GM12874 (cell line): Measurements from ENCODE around the gene THAP5.

Source experiments
- TF ChIP-seq, protein P1 (sequence below): IDR thresholded peaks from 2 replicates; pipeline ENCODE4 v1.5.1; 2011; ENCODE audit warnings: low read depth, mild to moderate bottlenecking, control low read depth, low read length, moderate library complexity; ENCODE audit not compliant: insufficient read depth

The THAP5 gene

DNA sequence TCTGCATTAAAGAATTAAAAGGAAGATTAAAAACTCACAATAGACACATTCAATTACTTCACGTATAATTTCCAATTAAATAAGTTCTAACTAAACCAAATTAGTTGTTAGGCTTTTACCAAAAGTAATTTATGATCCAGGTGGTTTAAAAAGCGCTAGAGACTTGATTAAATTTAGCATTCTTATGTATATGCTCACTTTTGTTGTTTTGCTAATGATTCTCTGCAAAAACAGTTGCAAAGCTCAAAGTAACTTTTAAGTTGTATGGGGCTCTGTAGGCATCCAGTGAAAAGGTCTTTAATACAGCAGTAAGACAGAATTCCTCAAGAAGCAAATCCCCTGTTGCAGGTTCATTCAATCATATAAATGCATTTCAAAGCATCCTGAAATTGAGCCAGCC is 28.0 kb downstream of the THAP5 start:
- TF ChIP-seq, protein P1, sequence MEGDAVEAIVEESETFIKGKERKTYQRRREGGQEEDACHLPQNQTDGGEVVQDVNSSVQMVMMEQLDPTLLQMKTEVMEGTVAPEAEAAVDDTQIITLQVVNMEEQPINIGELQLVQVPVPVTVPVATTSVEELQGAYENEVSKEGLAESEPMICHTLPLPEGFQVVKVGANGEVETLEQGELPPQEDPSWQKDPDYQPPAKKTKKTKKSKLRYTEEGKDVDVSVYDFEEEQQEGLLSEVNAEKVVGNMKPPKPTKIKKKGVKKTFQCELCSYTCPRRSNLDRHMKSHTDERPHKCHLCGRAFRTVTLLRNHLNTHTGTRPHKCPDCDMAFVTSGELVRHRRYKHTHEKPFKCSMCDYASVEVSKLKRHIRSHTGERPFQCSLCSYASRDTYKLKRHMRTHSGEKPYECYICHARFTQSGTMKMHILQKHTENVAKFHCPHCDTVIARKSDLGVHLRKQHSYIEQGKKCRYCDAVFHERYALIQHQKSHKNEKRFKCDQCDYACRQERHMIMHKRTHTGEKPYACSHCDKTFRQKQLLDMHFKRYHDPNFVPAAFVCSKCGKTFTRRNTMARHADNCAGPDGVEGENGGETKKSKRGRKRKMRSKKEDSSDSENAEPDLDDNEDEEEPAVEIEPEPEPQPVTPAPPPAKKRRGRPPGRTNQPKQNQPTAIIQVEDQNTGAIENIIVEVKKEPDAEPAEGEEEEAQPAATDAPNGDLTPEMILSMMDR: no peak

DNA sequence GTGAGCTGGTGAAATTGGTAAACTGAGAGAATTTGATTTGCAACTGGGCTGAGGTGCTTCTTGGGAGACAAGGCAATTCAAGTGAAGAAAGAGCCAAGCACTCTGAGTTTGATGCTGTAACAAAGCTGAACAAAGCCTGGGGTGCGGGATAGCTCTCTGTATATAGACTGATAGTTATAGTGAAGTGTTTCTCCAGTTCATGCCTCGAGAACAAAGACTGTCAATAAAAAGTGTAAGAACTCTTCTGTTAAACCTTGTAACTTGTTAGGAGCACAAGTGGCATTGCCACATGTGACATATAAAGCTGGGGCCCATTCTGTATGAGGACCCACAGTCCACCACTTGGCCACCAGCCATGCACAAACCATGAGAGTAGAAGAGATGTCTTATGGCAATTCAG is 32.3 kb downstream of the THAP5 start:
- TF ChIP-seq, protein P1: no peak

DNA sequence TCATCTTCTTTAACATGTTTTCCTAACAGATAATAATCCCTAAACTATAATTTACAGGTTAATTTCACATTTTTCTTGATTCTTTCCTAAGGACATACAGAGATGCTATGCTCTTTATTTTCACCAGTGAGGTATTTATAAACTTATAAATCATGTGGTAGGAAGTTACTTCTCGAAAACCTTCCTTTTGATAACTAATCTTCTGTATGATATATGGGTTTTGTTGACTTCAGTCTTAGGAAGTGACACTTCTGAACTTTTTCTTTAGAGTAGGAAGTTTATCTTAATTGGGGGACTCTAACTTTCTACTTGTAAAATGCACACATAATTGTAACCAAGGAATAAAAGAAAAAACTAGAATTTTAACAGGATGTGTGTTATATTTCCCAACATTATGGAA is 33.8 kb downstream of the THAP5 start:
- TF ChIP-seq, protein P1: no peak

DNA sequence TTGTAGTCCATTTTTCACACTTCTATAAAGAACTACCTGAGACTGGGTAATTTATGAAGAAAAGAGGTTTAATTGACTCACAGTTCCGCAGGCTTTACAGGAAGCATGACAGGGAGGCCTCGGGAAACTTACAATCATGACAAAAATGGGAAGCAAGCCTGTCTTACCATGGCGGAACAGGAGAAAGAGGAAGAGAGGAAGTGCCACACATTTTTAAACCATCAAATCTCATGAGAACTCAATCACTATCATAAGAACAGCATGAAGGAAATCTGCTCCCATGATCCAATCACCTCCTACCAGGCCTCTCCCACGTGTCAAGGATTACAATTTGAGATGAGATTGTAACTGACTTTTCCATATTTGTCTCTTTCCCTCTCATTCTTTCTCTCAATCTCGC is 34.2 kb downstream of the THAP5 start:
- TF ChIP-seq, protein P1: no peak

DNA sequence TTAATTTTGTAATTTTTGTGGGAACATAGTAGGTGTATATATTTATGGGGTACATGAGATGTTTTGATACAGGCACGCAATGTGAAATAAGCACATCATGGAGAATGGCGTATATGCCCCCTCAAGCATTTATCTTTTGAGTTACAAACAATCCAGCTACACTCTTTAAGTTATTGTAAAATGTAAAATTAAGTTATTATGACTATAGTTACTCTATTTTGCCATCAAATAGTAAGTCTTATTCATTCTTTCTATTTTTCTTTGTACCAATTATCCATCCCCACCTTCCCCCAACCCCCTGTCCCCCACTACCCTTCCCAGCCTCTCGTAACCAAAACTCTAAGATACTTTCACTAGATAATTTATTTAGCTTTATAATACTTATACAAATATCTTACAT is 35.8 kb downstream of the THAP5 start:
- TF ChIP-seq, protein P1: no peak

DNA sequence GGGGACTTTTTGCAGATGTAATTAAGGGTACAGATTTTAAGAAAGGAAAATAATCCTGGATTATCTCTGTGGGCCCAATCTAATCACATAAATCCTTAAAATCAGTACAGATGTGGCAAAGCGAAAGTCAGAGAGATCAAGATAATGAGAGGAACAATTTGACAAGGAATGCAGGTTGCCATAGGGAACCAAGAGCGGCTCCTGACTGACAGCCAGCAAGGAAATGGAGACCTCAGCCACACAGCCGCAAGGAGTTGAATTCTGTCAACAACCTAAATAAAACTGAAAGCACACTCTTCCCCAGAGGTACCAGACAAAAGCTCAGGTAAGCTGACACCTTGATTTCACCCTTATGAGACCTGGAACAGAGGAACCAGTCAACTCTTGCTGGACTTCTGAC is 40.2 kb downstream of the THAP5 start:
- TF ChIP-seq, protein P1: no peak

DNA sequence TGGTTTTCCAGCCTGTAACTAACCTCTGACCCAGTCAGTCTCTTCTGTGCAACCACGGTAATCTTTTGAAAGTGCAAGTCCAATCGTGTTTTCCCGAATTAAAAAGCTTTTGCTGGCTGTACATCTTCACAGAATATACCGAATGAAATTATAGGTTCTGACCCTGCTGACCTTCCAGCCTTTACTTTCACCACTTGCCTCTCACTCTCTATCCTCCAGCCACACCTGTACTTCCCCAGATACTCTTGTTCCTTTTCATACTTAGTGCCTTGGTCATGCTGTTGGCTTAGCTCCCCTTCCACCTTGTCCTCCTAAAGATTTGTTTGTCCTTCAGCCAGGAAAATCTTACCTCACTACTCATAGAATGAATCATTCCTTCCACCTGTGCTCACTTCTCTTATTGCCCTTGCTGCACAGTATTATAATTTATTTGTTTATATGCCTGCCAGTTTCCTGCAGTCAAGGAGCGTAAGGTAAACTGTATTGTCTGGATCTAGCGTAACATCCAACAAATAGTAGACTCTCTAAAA is 41.3 kb downstream of the THAP5 start:
- TF ChIP-seq, protein P1: no peak

DNA sequence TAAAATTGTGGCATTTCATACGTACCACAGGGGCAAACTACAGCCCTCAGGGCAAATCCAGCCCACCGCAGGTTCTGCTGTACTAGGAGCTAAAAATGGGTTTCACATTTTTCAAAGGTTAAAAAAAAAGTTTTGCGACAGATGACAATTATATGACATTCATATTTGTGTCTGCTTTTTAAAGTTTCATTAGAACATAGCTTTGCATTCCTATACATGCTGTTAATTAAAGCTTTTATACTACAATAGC is 42.8 kb downstream of the THAP5 start:
- TF ChIP-seq, protein P1: no peak
